ENCODE results near the gene SLC35F1. TPM values are rescaled to one million over a fixed set of nuclear protein-coding genes. Genes with fewer than 3 reads are reported as not detected.

SLC35F1 gene
- total and polyA plus RNA-seq, 2 donors (not counting 3 experiments of a cell fraction or from before 2014, with no cell fraction given): not detected

DNA sequence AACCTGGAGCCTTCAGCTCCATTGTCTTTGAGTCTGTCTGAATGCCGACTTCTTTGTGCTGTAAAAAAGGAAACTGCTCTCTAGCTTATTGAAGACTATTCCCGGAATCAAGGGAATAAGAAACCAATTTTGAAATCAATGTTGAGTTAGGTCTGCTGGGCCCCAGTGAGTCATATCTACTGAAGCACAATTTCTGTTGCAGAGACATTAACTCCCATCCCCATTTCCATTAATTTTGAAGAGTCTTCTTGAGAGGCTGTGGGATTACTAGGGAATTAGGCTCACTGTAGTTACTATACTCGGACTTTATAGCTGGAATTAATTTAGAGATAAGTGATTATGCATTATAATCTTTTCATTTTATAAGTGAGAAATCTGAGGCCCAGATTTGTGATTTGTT, 116.7 kb downstream of the SLC35F1 start:
- no peaks in the 10 kb centered on the region for H3K4me1 ChIP-seq (ENCODE audit: control insufficient read depth, extremely low read depth, insufficient read depth, low read length)
- H3K9me3 ChIP-seq (replicated peaks; ENCODE audit: control insufficient read depth, insufficient read depth, low read length): no peaks in the 10 kb centered on the region
- no peaks in the 10 kb centered on the region for H3K9me1 ChIP-seq (replicated peaks; ENCODE audit: control insufficient read depth, extremely low read depth, insufficient read depth, low read length)
- no peak overlapping the region for H3K4me2 ChIP-seq (ENCODE audit: insufficient read depth, low read length)
- BruUV-seq (replicated peaks): no TSS peak
- no peak overlapping the region for H3K9ac ChIP-seq (replicated peaks; ENCODE audit: extremely low read depth, insufficient read depth, low read length)
- H3K27me3 ChIP-seq (ENCODE audit: control insufficient read depth in 2 of 2, insufficient read depth in 2 of 2, low read length in 2 of 2): no peaks in the 10 kb centered on the region
- CTCF ChIA-PET: no interaction called here
- H3K79me2 ChIP-seq (ENCODE audit: control insufficient read depth, insufficient read depth, low read length): no peaks in the 10 kb centered on the region
- FAIRE-seq: no peak
- H3K27ac ChIP-seq (ENCODE audit: insufficient read depth, low read depth, low read length): no peak overlapping the region
- DNase-seq (ENCODE audit: low read depth, low spot score): no peak
- dilution Hi-C loops (cut with MboI; ENCODE audit: extremely low pct_ligation_motif_present, low sequenced_read_pairs) (no loop called here), intact Hi-C loops (cut with micrococcal nuclease) (no loop called here)
- H3K36me3 ChIP-seq (ENCODE audit: control insufficient read depth in 2 of 2, extremely low read depth in 1 of 2, insufficient read depth in 2 of 2, low read length in 2 of 2): no peaks in the 10 kb centered on the region
- POLR2A ChIA-PET: no interaction called here
- no peaks in the 10 kb centered on the region for H4K20me1 ChIP-seq (replicated peaks; ENCODE audit: control insufficient read depth, extremely low read depth, insufficient read depth, low read length)
- H2AFZ ChIP-seq (ENCODE audit: low read depth, low read length): no peak overlapping the region
- H3K4me3 ChIP-seq (replicated peaks in 1 of 3; ENCODE audit: insufficient read depth in 1 of 3, low read depth in 1 of 3, low read length in 3 of 3): no peak overlapping the region
- no peak for TF ChIP-seq MAX (IDR thresholded peaks at IDR 0.05; ENCODE audit: insufficient read depth, insufficient read length)
- TF ChIP-seq EZH2 (IDR thresholded peaks at IDR 0.05; ENCODE audit: borderline replicate concordance, low read depth, low read length, severe bottlenecking): no peak
- TF ChIP-seq, protein P1, sequence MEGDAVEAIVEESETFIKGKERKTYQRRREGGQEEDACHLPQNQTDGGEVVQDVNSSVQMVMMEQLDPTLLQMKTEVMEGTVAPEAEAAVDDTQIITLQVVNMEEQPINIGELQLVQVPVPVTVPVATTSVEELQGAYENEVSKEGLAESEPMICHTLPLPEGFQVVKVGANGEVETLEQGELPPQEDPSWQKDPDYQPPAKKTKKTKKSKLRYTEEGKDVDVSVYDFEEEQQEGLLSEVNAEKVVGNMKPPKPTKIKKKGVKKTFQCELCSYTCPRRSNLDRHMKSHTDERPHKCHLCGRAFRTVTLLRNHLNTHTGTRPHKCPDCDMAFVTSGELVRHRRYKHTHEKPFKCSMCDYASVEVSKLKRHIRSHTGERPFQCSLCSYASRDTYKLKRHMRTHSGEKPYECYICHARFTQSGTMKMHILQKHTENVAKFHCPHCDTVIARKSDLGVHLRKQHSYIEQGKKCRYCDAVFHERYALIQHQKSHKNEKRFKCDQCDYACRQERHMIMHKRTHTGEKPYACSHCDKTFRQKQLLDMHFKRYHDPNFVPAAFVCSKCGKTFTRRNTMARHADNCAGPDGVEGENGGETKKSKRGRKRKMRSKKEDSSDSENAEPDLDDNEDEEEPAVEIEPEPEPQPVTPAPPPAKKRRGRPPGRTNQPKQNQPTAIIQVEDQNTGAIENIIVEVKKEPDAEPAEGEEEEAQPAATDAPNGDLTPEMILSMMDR (IDR thresholded peaks at IDR 0.05; ENCODE audit: extremely low read depth in 1 of 2, insufficient read depth in 1 of 2, low read depth in 1 of 2, low read length in 2 of 2): no peak
- TF ChIP-seq JUN (IDR thresholded peaks at IDR 0.05; ENCODE audit: borderline replicate concordance, insufficient read depth, insufficient read length, low read depth): no peak
- TF ChIP-seq POLR2AphosphoS5 (IDR thresholded peaks at IDR 0.05; ENCODE audit: insufficient read depth, low read depth, low read length): no peak
- TF ChIP-seq MYC (IDR thresholded peaks at IDR 0.05; ENCODE audit: low read depth, low read length): no peak
- no peak for TF ChIP-seq FOS (IDR thresholded peaks at IDR 0.05; ENCODE audit: borderline replicate concordance, insufficient read depth, low read length)
- TF ChIP-seq POLR2A (IDR thresholded peaks at IDR 0.05; ENCODE audit: low read depth, low read length): no peak
- no peak for TF ChIP-seq GATA2 (IDR thresholded peaks at IDR 0.05; ENCODE audit: insufficient read depth, insufficient read length, low read depth, low read length)

Data from endothelial cell of umbilical vein (primary cell).